Measurements from ENCODE around the gene ZNF587B.

DNA sequence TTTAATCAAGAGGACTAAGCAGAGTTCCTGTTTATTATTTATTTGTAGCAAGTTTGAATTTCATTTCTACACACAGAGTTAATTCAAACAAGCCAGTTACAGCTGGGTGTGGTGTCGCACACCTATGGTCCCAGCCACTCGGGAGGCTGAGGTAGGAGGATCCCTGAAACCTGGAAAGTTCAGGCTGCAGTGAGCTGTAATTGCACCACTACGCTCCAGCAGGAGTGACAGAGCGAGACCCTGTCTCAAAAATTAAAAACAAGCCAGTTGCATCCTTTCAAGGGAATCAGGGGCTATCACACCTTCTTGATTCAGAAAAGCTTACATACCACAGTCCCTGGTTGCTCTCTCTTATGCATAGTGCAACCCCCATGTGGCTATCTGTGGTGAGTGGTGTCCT, 40.8 kb upstream of the ZNF587B start:
- TF ChIP-seq, protein P1, sequence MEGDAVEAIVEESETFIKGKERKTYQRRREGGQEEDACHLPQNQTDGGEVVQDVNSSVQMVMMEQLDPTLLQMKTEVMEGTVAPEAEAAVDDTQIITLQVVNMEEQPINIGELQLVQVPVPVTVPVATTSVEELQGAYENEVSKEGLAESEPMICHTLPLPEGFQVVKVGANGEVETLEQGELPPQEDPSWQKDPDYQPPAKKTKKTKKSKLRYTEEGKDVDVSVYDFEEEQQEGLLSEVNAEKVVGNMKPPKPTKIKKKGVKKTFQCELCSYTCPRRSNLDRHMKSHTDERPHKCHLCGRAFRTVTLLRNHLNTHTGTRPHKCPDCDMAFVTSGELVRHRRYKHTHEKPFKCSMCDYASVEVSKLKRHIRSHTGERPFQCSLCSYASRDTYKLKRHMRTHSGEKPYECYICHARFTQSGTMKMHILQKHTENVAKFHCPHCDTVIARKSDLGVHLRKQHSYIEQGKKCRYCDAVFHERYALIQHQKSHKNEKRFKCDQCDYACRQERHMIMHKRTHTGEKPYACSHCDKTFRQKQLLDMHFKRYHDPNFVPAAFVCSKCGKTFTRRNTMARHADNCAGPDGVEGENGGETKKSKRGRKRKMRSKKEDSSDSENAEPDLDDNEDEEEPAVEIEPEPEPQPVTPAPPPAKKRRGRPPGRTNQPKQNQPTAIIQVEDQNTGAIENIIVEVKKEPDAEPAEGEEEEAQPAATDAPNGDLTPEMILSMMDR (IDR thresholded peaks at IDR 0.05), result no peak
- TF ChIP-seq POLR2A (IDR thresholded peaks at IDR 0.05), result no peak
